ENCODE results near the gene SCGB2B2. TPM values are rescaled to one million over a fixed set of nuclear protein-coding genes. Genes with fewer than 3 reads are reported as not detected.

Gene SCGB2B2
- total RNA-seq, 1 donor from 2014 or later: 0.60 TPM

GRCh38 chr19:34655651-34656050 is 21.3 kb downstream of the SCGB2B2 start:
- TF ChIP-seq, protein P1, sequence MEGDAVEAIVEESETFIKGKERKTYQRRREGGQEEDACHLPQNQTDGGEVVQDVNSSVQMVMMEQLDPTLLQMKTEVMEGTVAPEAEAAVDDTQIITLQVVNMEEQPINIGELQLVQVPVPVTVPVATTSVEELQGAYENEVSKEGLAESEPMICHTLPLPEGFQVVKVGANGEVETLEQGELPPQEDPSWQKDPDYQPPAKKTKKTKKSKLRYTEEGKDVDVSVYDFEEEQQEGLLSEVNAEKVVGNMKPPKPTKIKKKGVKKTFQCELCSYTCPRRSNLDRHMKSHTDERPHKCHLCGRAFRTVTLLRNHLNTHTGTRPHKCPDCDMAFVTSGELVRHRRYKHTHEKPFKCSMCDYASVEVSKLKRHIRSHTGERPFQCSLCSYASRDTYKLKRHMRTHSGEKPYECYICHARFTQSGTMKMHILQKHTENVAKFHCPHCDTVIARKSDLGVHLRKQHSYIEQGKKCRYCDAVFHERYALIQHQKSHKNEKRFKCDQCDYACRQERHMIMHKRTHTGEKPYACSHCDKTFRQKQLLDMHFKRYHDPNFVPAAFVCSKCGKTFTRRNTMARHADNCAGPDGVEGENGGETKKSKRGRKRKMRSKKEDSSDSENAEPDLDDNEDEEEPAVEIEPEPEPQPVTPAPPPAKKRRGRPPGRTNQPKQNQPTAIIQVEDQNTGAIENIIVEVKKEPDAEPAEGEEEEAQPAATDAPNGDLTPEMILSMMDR (conservative IDR thresholded peaks at IDR 0.05): no peak
- Mint-ChIP-seq H3K27ac (no peak overlapping the region), H3K36me3 (no peaks in the 10 kb centered on the region), H3K9me3 (no peaks in the 10 kb centered on the region), H3K27me3 (peaks cover 5% of the 10 kb centered on the region), H3K4me1 (ENCODE audit: unreplicated experiment) (no peaks in the 10 kb centered on the region), H3K4me3 (no peak overlapping the region)
- no peak for DNase-seq (ENCODE audit: extremely low spot score, unreplicated experiment)

- no peak for DNase-seq (ENCODE audit: extremely low spot score, unreplicated experiment)
- Mint-ChIP-seq H3K9me3 (no peaks in the 10 kb centered on the region), H3K27me3 (peaks cover 5% of the 10 kb centered on the region), H3K4me1 (ENCODE audit: unreplicated experiment) (no peaks in the 10 kb centered on the region), H3K36me3 (no peaks in the 10 kb centered on the region), H3K4me3 (no peak overlapping the region), H3K27ac (no peak overlapping the region)
- TF ChIP-seq, protein P1 (conservative IDR thresholded peaks at IDR 0.05): no peak
These were observed 22.2 kb downstream of the SCGB2B2 start for GRCh38 chr19:34654796-34655195.

- Mint-ChIP-seq H3K4me1 (ENCODE audit: unreplicated experiment) (no peaks in the 10 kb centered on the region), H3K27ac (no peak overlapping the region), H3K9me3 (no peaks in the 10 kb centered on the region), H3K4me3 (no peak overlapping the region), H3K27me3 (no peaks in the 10 kb centered on the region), H3K36me3 (no peaks in the 10 kb centered on the region)
- DNase-seq (ENCODE audit: extremely low spot score, unreplicated experiment): no peak
- TF ChIP-seq, protein P1 (conservative IDR thresholded peaks at IDR 0.05): no peak
These were observed 25.2 kb downstream of the SCGB2B2 start for GRCh38 chr19:34651747-34652146.

GRCh38 chr19:34649886-34650543 is 26.9 kb downstream of the SCGB2B2 start:
- no peak for DNase-seq (ENCODE audit: extremely low spot score, unreplicated experiment)
- Mint-ChIP-seq H3K27ac (no peak overlapping the region), H3K4me3 (no peak overlapping the region), H3K4me1 (ENCODE audit: unreplicated experiment) (no peaks in the 10 kb centered on the region), H3K36me3 (no peaks in the 10 kb centered on the region), H3K9me3 (no peaks in the 10 kb centered on the region), H3K27me3 (no peaks in the 10 kb centered on the region)
- TF ChIP-seq, protein P1 (conservative IDR thresholded peaks at IDR 0.05): no peak

GRCh38 chr19:34645551-34645950 is 31.4 kb downstream of the SCGB2B2 start:
- no peak for DNase-seq (ENCODE audit: extremely low spot score, unreplicated experiment)
- Mint-ChIP-seq H3K9me3 (no peaks in the 10 kb centered on the region), H3K4me3 (no peak overlapping the region), H3K4me1 (ENCODE audit: unreplicated experiment) (no peaks in the 10 kb centered on the region), H3K36me3 (no peaks in the 10 kb centered on the region), H3K27me3 (no peaks in the 10 kb centered on the region), H3K27ac (no peak overlapping the region)
- TF ChIP-seq, protein P1 (conservative IDR thresholded peaks at IDR 0.05): no peak

Measured in type B pancreatic cell (in vitro differentiated cells).